WTC11 (cell line): Measurements from ENCODE around the gene GABPB1. TPM values are rescaled to one million over a fixed set of nuclear protein-coding genes. Genes with fewer than 3 reads are reported as not detected.

Source experiments
- ATAC-seq: fragments of 200-7000 bp; cut with Tn5 transposase; 2 replicates; pipeline ENCODE4 v1.10.0; 2021; ENCODE audit warnings: mild to moderate bottlenecking, moderate library complexity
- CTCF ChIA-PET: fragments of 300-600 bp; sonication (Branson Sonifier 250); formaldehyde crosslinking; loops from one replicate; lab custom pipeline; 2021; ENCODE audit warnings: antibody characterized with exemption; lab: Charles Lee
- POLR2A ChIA-PET: fragments of 350-600 bp; sonication (Branson Sonifier 250); formaldehyde crosslinking; loops from one replicate; lab custom pipeline; 2021; ENCODE audit warnings: antibody characterized with exemption; lab: Charles Lee
- DNase-seq: peaks from one replicate; pipeline ENCODE4 v3.0.0; 2021; ENCODE audit warnings: low spot score
- H3K27ac Mint-ChIP-seq: 2 replicates; pipeline ENCODE4 v1.8.0; 2021; ENCODE audit warnings: mixed read lengths
- H3K27me3 Mint-ChIP-seq: 2 replicates; pipeline ENCODE4 v1.8.0; 2021; ENCODE audit warnings: low read depth, mild to moderate bottlenecking, moderate library complexity, mixed read lengths
- H3K36me3 Mint-ChIP-seq: 2 replicates; pipeline ENCODE4 v1.8.0; 2021; ENCODE audit warnings: mixed read lengths
- H3K4me1 Mint-ChIP-seq: 2 replicates; pipeline ENCODE4 v1.8.0; 2022; ENCODE audit warnings: mixed read lengths
- H3K4me3 Mint-ChIP-seq: 2 replicates; pipeline ENCODE4 v1.8.0; 2021; ENCODE audit warnings: mild to moderate bottlenecking, moderate library complexity, mixed read lengths
- H3K9me3 Mint-ChIP-seq: 2 replicates; pipeline ENCODE4 v1.8.0; 2021; ENCODE audit warnings: mixed read lengths
- CBFB ChIP-seq: sonication (generic); formaldehyde crosslinking; IDR thresholded peaks from 2 replicates; pipeline ENCODE4 v1.8.1; 2022; ENCODE audit warnings: mild to moderate bottlenecking, low read depth, missing genetic modification reagents
- ESRRA ChIP-seq: sonication (generic); formaldehyde crosslinking; IDR thresholded peaks from 2 replicates; pipeline ENCODE4 v1.8.1; 2022; ENCODE audit warnings: mild to moderate bottlenecking, missing genetic modification reagents, borderline replicate concordance
- FOXJ3 ChIP-seq: sonication (generic); formaldehyde crosslinking; IDR thresholded peaks from 2 replicates; pipeline ENCODE4 v1.9.0; 2021; ENCODE audit warnings: missing genetic modification reagents, mild to moderate bottlenecking, borderline replicate concordance
- GABPB1 ChIP-seq: sonication (generic); formaldehyde crosslinking; IDR thresholded peaks from 2 replicates; pipeline ENCODE4 v1.8.1; 2023; ENCODE audit warnings: mild to moderate bottlenecking, missing genetic modification reagents
- JUN ChIP-seq: sonication (generic); formaldehyde crosslinking; IDR thresholded peaks from 2 replicates; pipeline ENCODE4 v1.8.0; 2023; ENCODE audit warnings: mild to moderate bottlenecking, missing genetic modification reagents
- NFE2L1 ChIP-seq: sonication (generic); formaldehyde crosslinking; IDR thresholded peaks from 2 replicates; pipeline ENCODE4 v1.8.1; 2023; ENCODE audit warnings: missing genetic modification reagents
- NFYB ChIP-seq: sonication (generic); formaldehyde crosslinking; conservative IDR thresholded peaks from 2 replicates; pipeline ENCODE4 v1.8.0; 2022; ENCODE audit warnings: low read depth, missing genetic modification reagents
- RELA ChIP-seq: sonication (generic); formaldehyde crosslinking; IDR thresholded peaks from 2 replicates; pipeline ENCODE4 v1.8.1; 2022; ENCODE audit warnings: missing genetic modification reagents, mild to moderate bottlenecking, borderline replicate concordance
- SMAD4 ChIP-seq: sonication (generic); formaldehyde crosslinking; IDR thresholded peaks from 2 replicates; pipeline ENCODE4 v1.8.0; 2022; ENCODE audit warnings: mild to moderate bottlenecking, missing genetic modification reagents
- ZNF121 ChIP-seq: sonication (generic); formaldehyde crosslinking; IDR thresholded peaks from 2 replicates; pipeline ENCODE4 v1.8.0; 2023; ENCODE audit warnings: missing genetic modification reagents
- ZNF232 ChIP-seq: sonication (generic); formaldehyde crosslinking; IDR thresholded peaks from 2 replicates; pipeline ENCODE4 v1.8.0; 2022; ENCODE audit warnings: mild to moderate bottlenecking, missing genetic modification reagents
- ZNF416 ChIP-seq: fragments of 250-450 bp; sonication (Bioruptor Pico); IDR thresholded peaks from 2 replicates; pipeline ENCODE4 v1.9.0; 2021; ENCODE audit warnings: mild to moderate bottlenecking, inconsistent platforms
- total RNA-seq: library from RNA; stranded (reverse); gene quantifications from 3 replicates; pipeline ENCODE4 v1.2.3, GENCODE V29; 2021
- TF ChIP-seq, protein P1 (sequence below): sonication (generic); formaldehyde crosslinking; IDR thresholded peaks from 2 replicates; pipeline ENCODE4 v1.8.0; 2022; ENCODE audit warnings: mild to moderate bottlenecking, missing genetic modification reagents
- TF ChIP-seq, protein P2 (sequence below): sonication (generic); formaldehyde crosslinking; IDR thresholded peaks from 2 replicates; pipeline ENCODE4 v1.8.1; 2023; ENCODE audit warnings: mild to moderate bottlenecking, missing genetic modification reagents, moderate library complexity
- TF ChIP-seq, protein P3 (sequence below): sonication (generic); formaldehyde crosslinking; IDR thresholded peaks from 2 replicates; pipeline ENCODE4 v1.8.1; 2022; ENCODE audit warnings: mild to moderate bottlenecking, moderate library complexity, missing genetic modification reagents
- TF ChIP-seq, protein P4 (sequence below): sonication (generic); formaldehyde crosslinking; IDR thresholded peaks from 2 replicates; pipeline ENCODE4 v1.8.0; 2022; ENCODE audit warnings: missing genetic modification reagents
- TF ChIP-seq, protein P5 (sequence below): sonication (generic); formaldehyde crosslinking; IDR thresholded peaks from 2 replicates; pipeline ENCODE4 v1.8.1; 2023; ENCODE audit warnings: mild to moderate bottlenecking, missing genetic modification reagents, moderate library complexity
- TF ChIP-seq, protein P6 (sequence below): sonication (generic); formaldehyde crosslinking; IDR thresholded peaks from 2 replicates; pipeline ENCODE4 v1.8.1; 2023; ENCODE audit warnings: mild to moderate bottlenecking, missing genetic modification reagents
- TF ChIP-seq, protein P7 (sequence below): sonication (generic); formaldehyde crosslinking; IDR thresholded peaks from 2 replicates; pipeline ENCODE4 v1.8.1; 2022; ENCODE audit warnings: low read depth, missing genetic modification reagents, borderline replicate concordance

GABPB1 gene
- total RNA-seq, 1 experiment from 2014 or later = 28.9 TPM

DNA sequence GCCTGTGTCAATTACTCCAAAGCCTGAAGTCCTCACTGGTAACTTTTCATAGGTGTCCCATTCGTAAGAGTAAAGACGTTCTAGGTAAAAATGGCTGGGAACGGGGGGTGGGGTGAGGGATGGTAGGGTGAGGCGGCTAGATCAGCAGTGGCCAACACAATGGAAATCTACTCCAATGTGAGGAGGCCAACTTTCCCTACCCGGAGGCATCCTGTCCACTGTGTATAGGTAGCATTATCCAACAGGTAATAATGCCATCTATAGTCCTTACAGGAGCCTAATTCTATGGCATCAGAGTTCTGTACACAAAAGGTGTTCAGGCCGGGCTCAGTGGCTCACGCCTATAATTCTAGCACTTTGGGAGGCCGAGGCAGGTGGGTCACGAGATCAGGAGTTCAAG, 118.6 kb downstream of the GABPB1 start (continued):
- TF ChIP-seq, protein P1, sequence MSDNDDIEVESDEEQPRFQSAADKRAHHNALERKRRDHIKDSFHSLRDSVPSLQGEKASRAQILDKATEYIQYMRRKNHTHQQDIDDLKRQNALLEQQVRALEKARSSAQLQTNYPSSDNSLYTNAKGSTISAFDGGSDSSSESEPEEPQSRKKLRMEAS (CRISPR knock-in tag) = no peak
- TF ChIP-seq, protein P2, sequence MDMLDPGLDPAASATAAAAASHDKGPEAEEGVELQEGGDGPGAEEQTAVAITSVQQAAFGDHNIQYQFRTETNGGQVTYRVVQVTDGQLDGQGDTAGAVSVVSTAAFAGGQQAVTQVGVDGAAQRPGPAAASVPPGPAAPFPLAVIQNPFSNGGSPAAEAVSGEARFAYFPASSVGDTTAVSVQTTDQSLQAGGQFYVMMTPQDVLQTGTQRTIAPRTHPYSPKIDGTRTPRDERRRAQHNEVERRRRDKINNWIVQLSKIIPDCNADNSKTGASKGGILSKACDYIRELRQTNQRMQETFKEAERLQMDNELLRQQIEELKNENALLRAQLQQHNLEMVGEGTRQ (CRISPR knock-in tag) = no peak
- TF ChIP-seq, protein P3, sequence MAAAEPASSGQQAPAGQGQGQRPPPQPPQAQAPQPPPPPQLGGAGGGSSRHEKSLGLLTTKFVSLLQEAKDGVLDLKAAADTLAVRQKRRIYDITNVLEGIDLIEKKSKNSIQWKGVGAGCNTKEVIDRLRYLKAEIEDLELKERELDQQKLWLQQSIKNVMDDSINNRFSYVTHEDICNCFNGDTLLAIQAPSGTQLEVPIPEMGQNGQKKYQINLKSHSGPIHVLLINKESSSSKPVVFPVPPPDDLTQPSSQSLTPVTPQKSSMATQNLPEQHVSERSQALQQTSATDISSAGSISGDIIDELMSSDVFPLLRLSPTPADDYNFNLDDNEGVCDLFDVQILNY (CRISPR knock-in tag) = no peak

DNA sequence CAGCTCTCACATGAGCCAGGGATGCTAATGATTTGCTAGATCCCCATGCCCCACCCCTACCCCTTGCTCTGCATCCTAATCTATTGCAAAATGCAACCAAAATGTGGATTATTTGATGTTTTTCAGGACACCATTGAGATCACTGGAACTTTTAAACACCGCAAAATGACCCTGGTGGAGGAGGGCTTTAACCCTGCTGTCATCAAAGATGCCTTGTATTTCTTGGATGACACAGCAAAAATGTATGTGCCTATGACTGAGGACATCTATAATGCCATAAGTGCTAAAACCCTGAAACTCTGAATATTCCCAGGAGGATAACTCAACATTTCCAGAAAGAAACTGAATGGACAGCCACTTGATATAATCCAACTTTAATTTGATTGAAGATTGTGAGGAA, 119.2 kb downstream of the GABPB1 start:
- ATAC-seq = no peak
- no peak overlapping the region for H3K27ac Mint-ChIP-seq
- no peak overlapping the region for H3K4me3 Mint-ChIP-seq
- no peak for DNase-seq
- no peaks in the 10 kb centered on the region for H3K27me3 Mint-ChIP-seq
- TF ChIP-seq NFE2L1 (no peak), ZNF416 (CRISPR knock-in tag) (no peak), NFYB (no peak), GABPB1 (CRISPR knock-in tag) (no peak), ESRRA (CRISPR knock-in tag) (no peak), ZNF232 (CRISPR knock-in tag) (no peak), SMAD4 (CRISPR knock-in tag) (no peak)
- TF ChIP-seq, protein P4, sequence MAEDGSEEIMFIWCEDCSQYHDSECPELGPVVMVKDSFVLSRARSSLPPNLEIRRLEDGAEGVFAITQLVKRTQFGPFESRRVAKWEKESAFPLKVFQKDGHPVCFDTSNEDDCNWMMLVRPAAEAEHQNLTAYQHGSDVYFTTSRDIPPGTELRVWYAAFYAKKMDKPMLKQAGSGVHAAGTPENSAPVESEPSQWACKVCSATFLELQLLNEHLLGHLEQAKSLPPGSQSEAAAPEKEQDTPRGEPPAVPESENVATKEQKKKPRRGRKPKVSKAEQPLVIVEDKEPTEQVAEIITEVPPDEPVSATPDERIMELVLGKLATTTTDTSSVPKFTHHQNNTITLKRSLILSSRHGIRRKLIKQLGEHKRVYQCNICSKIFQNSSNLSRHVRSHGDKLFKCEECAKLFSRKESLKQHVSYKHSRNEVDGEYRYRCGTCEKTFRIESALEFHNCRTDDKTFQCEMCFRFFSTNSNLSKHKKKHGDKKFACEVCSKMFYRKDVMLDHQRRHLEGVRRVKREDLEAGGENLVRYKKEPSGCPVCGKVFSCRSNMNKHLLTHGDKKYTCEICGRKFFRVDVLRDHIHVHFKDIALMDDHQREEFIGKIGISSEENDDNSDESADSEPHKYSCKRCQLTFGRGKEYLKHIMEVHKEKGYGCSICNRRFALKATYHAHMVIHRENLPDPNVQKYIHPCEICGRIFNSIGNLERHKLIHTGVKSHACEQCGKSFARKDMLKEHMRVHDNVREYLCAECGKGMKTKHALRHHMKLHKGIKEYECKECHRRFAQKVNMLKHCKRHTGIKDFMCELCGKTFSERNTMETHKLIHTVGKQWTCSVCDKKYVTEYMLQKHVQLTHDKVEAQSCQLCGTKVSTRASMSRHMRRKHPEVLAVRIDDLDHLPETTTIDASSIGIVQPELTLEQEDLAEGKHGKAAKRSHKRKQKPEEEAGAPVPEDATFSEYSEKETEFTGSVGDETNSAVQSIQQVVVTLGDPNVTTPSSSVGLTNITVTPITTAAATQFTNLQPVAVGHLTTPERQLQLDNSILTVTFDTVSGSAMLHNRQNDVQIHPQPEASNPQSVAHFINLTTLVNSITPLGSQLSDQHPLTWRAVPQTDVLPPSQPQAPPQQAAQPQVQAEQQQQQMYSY (CRISPR knock-in tag) = no peak
- TF ChIP-seq, protein P5, sequence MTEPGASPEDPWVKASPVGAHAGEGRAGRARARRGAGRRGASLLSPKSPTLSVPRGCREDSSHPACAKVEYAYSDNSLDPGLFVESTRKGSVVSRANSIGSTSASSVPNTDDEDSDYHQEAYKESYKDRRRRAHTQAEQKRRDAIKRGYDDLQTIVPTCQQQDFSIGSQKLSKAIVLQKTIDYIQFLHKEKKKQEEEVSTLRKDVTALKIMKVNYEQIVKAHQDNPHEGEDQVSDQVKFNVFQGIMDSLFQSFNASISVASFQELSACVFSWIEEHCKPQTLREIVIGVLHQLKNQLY (CRISPR knock-in tag) = no peak
- no peaks in the 10 kb centered on the region for H3K9me3 Mint-ChIP-seq
- no peaks in the 10 kb centered on the region for H3K4me1 Mint-ChIP-seq
- POLR2A ChIA-PET = no interaction called here
- CTCF ChIA-PET = interaction anchor here (1.3 kb wide), 1 partner anchor 88 kb away, joined by 3 read pairs; no protein-coding TSS in a partner anchor
- H3K36me3 Mint-ChIP-seq = no peaks in the 10 kb centered on the region

DNA sequence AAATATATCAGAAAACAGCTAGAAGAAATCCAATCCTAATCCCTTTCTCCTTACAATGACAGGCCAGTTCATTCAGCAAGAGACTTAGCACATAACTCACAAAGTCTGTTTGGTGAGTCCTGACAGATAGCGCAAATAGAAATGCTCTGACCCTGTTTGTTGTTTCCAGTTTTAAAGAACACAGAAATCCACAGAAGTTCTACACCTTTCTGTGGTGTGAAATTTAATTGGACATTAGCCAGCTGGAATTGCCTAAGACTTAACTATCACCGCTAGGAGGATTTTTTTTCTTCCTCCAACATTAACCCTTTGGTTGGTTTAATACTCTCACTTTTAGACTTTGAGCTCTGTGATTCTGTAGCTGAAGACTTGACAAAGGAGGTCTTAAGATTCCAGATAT, 120.2 kb downstream of the GABPB1 start:
- Mint-ChIP-seq H3K4me3 (no peak overlapping the region), H3K27me3 (no peaks in the 10 kb centered on the region), H3K9me3 (no peaks in the 10 kb centered on the region), H3K36me3 (no peaks in the 10 kb centered on the region), H3K27ac (no peak overlapping the region), H3K4me1 (no peaks in the 10 kb centered on the region)
- ChIA-PET POLR2A (interaction anchor here (0.6 kb wide), 1 partner anchor 62 kb away, joined by 6 read pairs; no protein-coding TSS in a partner anchor), CTCF (interaction anchor here (0.6 to 1.3 kb wide), 3 partner anchors 81 to 643 kb away, joined by 3 to 5 read pairs (median 4); no protein-coding TSS in a partner anchor)
- DNase-seq (no peak), ATAC-seq (no peak)
- TF ChIP-seq ZNF121 (CRISPR knock-in tag) (no peak), GABPB1 (CRISPR knock-in tag) (no peak), FOXJ3 (CRISPR knock-in tag) (no peak), JUN (no peak), CBFB (CRISPR knock-in tag) (no peak), RELA (CRISPR knock-in tag) (no peak)
- TF ChIP-seq, protein P6, sequence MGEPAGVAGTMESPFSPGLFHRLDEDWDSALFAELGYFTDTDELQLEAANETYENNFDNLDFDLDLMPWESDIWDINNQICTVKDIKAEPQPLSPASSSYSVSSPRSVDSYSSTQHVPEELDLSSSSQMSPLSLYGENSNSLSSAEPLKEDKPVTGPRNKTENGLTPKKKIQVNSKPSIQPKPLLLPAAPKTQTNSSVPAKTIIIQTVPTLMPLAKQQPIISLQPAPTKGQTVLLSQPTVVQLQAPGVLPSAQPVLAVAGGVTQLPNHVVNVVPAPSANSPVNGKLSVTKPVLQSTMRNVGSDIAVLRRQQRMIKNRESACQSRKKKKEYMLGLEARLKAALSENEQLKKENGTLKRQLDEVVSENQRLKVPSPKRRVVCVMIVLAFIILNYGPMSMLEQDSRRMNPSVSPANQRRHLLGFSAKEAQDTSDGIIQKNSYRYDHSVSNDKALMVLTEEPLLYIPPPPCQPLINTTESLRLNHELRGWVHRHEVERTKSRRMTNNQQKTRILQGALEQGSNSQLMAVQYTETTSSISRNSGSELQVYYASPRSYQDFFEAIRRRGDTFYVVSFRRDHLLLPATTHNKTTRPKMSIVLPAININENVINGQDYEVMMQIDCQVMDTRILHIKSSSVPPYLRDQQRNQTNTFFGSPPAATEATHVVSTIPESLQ (CRISPR knock-in tag) = no peak
- TF ChIP-seq, protein P4 (CRISPR knock-in tag) = no peak
- TF ChIP-seq, protein P5 (CRISPR knock-in tag) = no peak
- TF ChIP-seq, protein P7, sequence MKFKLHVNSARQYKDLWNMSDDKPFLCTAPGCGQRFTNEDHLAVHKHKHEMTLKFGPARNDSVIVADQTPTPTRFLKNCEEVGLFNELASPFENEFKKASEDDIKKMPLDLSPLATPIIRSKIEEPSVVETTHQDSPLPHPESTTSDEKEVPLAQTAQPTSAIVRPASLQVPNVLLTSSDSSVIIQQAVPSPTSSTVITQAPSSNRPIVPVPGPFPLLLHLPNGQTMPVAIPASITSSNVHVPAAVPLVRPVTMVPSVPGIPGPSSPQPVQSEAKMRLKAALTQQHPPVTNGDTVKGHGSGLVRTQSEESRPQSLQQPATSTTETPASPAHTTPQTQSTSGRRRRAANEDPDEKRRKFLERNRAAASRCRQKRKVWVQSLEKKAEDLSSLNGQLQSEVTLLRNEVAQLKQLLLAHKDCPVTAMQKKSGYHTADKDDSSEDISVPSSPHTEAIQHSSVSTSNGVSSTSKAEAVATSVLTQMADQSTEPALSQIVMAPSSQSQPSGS (CRISPR knock-in tag) = no peak
